ENCODE results near the gene AKAP11.

DNA sequence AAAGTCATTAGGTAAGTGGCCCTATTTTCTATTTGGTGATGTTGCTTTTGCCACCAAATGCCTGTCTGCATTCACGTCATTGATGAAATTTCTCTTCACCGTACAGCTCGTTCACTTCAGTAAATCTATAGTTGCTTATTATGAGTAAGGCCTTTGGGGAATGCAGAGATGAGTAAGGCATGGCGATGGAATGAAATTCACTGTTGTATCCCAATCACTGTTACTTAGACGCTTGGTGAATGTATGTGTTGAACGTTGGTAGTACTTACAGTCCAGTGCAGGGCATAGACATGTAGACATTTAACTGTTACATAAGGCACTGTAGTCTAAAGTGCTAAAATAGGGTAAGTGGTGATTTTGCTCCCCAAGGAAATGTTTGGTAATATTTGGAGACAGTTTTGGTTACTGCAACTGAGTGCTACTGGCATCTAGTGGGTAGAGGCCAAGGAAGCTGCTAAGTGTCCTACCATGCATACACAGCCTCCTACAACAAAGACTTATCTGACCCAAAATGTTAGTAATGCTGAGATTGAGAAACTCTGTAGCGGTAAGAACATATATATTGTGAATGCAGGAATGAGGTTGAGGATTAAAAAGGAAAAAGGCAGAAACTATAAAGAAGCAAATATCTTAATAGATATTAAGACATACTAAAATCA is 5.8 kb downstream of the AKAP11 start:
- TF ChIP-seq CTCF (IDR thresholded peaks at IDR 0.05), result no peak
- TF ChIP-seq POLR2A (IDR thresholded peaks at IDR 0.05), result no peak
- no peak for TF ChIP-seq POLR2AphosphoS5 (IDR thresholded peaks at IDR 0.05)
